A172 (cell line): ENCODE results near the gene SPAG5. TPM values are rescaled to one million over a fixed set of nuclear protein-coding genes. Genes with fewer than 3 reads are reported as not detected.

Experiments
- total RNA-seq: library from RNA; depleted of rRNA; stranded (reverse); fragments of >200 nt; shearing (Covaris generic); gene quantifications from 2 replicates; pipeline ENCODE4 v1.2.3, GENCODE V29; 2014; rRNA removed

The SPAG5 gene
- total RNA-seq, 1 experiment from 2014 or later: 170 TPM

Other genes with a start within 250 kb of the SPAG5 start
- gene POLDIP2, start 241.5 kb downstream of the SPAG5 start, total RNA-seq: 166 and 176 TPM in 2 replicates
- gene SEBOX, start 233.8 kb downstream of the SPAG5 start, total RNA-seq: not detected in 2 replicates
- 0.43 and 4.4 TPM in 2 replicates for gene VTN, start 228.7 kb downstream of the SPAG5 start, total RNA-seq
- 20.2 and 23.2 TPM in 2 replicates for gene SARM1, start 227.3 kb downstream of the SPAG5 start, total RNA-seq
- 2.5 and 4.9 TPM in 2 replicates for gene SLC46A1, start 192.8 kb downstream of the SPAG5 start, total RNA-seq
- not detected in 2 replicates for gene SLC13A2, start 125.4 kb downstream of the SPAG5 start, total RNA-seq
- 0.22 TPM in 1 of 2 replicates, not detected in the other for gene FOXN1, start 92.7 kb downstream of the SPAG5 start, total RNA-seq
- 65.5 and 73.5 TPM in 2 replicates for gene UNC119, start 46.4 kb downstream of the SPAG5 start, total RNA-seq
- gene PIGS, start 27.5 kb downstream of the SPAG5 start, total RNA-seq: 48.9 and 83.5 TPM in 2 replicates
- 1.3 and 2.1 TPM in 2 replicates for gene ALDOC, start 22.1 kb downstream of the SPAG5 start, total RNA-seq
- 6.5 and 8.4 TPM in 2 replicates for gene RSKR, start 15.2 kb upstream of the SPAG5 start, total RNA-seq
- gene BLTP2, start 46.1 kb upstream of the SPAG5 start, total RNA-seq: 119 and 131 TPM in 2 replicates
- gene SDF2, start 62.9 kb upstream of the SPAG5 start, total RNA-seq: 102 and 112 TPM in 2 replicates
- gene SUPT6H, start 63.2 kb upstream of the SPAG5 start, total RNA-seq: 52.7 and 55.8 TPM in 2 replicates
- gene PROCA1, start 112.9 kb upstream of the SPAG5 start, total RNA-seq: 1.2 and 2.0 TPM in 2 replicates
- 246 and 286 TPM in 2 replicates for gene RAB34, start 118.8 kb upstream of the SPAG5 start, total RNA-seq
- gene RPL23A, start 121.0 kb upstream of the SPAG5 start, total RNA-seq: 697 and 1,197 TPM in 2 replicates
- 3.3 and 3.9 TPM in 2 replicates for gene TLCD1, start 127.2 kb upstream of the SPAG5 start, total RNA-seq
- 1.5 and 2.5 TPM in 2 replicates for gene NEK8, start 129.8 kb upstream of the SPAG5 start, total RNA-seq
- 75.5 and 90.6 TPM in 2 replicates for gene TRAF4, start 145.0 kb upstream of the SPAG5 start, total RNA-seq
- gene FAM222B, start 243.8 kb upstream of the SPAG5 start, total RNA-seq: 9.2 and 10.2 TPM in 2 replicates